Cerebellar cortex (tissue), 1 donor: ENCODE data around the gene PCNX2.

Experiments
- DNase-seq: peaks from one replicate; pipeline ENCODE4 v3.0.0-alpha.2; 2015; ENCODE audit warnings: low spot score

Gene PCNX2

DNA sequence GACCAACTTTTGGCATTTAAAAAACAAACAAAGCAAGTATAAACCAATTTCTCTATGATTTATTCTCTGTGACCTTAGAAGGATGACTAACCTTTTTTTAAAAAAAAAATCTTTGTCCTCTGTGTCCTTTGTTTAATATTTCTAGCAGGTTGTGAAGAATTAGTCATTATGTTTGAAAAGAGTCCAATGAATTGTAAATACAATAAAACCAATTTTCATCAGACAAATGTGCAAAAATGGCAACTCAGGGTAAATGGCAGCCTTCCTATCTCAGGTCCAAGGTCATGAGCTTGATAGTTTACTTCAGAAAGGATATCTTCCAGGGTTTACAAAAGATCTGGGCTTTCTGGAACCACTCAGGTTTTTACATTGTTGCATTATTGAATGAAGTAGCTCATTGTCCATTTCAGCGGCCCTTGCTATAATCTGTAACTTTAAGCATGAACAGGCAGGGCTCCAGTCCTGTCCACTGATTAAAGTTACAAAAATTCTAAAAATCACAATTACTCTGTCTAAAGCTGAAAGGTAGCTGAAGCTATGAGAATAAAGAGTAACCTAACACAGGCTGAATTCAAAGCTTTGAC is 20.3 kb upstream of the PCNX2 start:
- no peak for DNase-seq

DNA sequence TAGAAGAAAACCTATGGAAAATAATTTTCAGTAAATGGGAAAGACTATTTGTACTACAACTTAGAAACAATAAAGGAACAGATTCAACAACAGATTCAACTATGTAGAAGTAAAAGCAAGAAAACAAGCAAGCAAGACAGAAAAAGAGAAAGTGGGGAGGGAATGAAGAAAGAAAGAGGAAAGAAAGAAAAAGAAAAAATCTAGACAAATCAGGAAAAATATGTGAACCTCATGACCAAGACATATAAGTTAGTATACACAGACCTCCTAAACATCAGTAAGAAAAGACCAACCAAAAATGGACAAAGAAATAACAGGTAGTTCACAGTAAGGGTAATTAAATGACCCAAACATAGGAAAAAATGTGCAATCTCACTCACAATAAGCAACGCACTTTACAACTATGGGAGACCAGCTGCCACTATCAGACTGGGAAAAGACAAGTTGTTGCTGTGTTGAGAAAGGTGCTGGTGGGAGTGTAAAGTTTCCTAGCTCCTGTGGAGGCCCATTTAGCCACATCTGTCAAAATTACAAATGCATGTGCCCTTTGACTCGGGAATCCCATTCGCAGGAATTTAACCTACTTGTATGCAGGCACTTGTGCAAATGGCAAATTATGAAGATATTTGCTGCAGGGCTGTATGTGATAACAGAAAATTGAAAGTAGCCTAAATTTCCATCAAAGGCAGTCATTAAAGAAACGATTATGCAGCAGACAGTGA is 18.1 kb upstream of the PCNX2 start:
- DNase-seq, result no peak

DNA sequence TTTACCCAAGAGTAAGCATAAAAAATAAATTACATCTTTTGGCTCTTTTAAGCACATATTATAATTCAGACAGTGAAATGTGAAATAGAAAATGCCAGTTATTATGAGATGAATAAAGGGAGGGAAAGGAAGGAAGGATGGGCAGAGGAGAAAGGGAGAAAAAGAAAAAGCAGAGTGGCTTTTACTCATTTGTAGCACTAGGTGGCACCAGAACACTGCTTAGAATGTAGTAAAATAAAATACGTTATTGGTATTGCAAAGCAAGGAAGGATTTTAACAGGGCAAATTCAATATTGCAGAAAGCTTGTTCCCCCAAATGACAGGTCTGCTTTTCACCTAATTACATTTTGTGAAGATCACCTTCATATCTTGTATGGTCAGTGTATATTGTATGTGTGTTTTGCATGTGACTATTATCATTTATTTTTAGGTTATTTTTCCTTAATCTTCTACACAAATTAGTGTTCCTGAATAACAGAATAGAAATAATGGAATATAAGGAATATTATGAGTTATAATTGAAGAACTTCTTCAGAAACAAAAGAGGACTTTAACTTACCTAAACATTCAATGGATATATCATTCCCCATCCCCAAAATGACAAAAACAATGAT is 9.1 kb upstream of the PCNX2 start:
- peak; percentile 62 for DNase-seq

DNA sequence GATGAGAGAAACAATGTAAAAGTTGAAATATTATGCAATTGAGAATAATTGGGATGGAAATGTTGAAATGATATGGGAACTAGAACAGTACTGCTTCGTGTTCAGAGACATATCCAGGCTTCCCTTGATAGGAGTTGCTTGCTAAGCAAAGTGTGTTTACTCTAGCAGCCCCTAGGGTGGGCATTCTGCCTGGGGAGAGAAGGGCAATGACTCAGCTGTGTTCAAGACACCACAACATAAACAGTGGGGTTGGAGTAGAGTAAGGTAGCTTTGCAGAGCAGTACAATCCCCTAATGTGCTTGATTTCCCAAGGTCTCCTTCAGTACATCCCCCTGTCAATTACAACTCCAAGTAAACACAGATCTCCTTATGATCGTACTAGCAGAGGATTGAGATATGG is 4.8 kb upstream of the PCNX2 start:
- DNase-seq, result no peak

DNA sequence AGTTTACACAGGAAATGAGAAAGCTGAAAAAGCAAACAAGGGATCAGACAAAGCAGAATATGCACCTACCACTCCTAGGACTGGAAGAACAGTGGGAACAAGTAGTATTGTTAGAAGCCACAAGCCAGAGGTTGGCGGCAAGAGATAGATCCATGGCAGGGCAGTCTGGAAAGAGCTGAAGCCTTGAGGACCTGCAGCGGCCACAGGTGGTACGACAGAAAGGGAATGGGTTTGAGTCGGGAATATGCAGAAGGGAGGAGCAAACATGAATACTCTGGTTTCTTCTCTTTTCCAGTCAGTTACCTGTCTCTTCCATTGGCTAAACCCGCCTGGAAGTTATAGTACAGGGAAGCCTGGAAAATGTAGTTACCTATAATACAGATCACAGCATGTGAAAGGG is 3.9 kb upstream of the PCNX2 start:
- DNase-seq, result no peak

DNA sequence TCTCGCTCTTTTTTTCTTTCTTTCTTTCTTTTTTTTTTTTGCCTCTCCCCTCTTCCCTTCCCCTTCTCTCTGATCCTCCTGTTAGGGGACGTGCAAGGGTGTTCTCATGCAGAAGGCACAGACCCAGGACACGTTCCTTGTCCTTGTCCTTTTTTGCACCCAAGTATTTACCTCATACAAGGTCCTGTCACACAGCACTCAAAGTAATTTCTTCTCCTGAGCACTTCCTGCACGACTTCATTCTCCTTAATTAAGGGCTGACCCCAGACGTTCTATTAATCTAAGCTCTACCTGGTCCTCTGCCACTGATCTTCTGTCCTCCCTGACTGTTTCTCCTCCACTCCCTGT is 424 bp upstream of the PCNX2 start:
- no peak for DNase-seq

DNA sequence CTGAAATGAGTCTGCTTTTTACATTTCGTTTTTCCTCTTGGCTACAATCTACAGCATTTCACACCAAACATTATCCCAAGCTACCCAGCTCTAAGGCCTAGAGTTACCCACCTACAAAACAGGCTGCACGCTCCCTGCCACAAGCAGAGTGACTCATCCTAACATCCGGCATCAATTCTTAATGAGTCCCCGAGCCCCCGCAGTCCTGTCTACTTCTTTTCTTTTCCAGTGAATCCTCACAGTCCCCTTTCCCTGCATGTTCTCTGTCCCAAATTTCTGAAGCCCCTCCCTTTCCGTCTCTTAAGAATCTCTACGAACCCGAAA is 650 bp downstream of the PCNX2 start:
- peak; percentile 34 for DNase-seq

DNA sequence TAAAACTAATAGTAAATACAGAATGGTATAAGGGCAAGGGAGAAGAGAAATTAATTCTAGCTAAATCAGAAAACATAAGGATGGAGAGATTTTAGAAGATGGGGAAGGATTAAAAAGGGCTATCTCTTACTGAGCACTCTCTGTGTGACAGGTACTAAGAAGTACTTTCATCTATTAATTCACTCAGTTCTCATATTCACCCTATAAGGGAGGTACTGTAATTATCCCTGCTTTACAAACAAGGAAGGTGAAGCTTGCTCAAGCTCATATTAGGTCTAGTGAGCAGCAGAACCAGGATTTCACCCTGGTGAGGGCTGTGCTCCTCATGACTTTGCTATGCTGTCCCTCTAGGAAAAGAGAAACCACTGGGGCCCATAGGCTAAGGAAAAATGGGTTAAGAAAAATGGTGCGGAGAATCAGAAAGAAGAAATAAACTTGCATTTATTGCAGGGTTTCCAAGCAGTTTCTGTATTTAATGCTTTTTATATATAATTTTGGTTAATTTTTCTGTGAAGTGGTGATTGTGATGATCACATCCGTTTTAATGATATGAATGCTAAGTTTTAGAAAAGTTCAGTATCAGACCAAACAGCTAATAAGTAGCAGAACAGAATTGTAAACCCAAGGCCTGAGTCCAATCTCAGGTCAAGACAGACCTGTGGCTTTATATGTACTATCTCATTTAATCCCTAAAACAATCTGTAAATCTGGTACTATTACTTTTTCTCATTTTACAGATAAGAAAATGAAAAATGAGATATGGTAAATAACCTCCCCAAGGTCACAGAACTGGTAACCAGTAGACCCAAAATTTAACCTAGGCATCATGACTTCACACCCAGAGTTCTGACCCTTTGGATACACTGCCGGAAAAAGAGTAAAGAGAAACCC is 1.7 kb downstream of the PCNX2 start:
- DNase-seq, result no peak

DNA sequence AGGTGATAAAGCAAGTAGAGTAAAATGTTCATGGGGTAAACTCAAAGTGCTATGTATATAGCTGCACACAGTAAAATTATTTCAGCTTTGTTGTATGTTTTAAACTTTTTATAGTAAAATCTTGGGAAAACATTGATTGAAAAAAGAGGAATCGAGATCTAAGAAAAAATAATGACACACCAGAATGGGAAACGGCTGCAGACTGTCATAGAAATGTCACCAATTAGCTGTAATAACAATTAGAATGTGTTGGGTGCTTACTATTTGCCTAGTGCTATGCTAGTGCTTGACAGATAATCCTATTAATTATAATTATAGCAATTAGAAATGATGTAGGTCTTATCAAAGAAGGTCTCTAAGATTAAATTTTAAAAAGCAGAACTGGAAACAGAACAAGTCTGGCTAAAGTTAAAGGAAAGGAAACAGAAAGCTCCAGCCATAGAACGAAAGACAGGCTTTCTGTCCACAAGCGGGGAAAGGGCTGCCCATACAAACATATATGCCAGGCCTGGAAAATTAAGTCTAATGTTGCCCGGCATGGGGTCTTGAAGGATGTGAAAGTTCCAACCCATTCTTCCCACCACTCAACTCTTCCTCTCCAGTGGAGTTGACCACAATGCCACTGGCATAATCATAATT is 5.0 kb downstream of the PCNX2 start:
- no peak for DNase-seq

DNA sequence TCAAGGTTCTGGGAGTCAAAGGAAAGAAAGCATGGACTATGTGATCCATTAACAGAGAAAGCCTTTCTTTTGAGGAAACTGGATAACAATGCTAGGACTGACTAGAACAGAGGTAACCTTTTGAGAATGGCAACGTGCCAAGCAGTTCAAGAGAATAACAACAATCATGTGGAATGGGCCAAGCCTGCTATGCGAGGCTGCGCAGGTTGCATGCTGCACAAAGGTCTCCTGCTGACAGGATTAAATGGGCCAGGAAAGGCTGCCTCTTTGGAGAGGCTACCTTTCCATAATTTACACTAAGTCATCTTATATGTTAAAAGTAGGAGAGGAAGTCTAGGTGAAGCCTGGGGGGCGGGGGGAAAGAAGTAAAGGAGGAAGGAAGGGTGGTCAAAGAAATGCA is 5.8 kb downstream of the PCNX2 start:
- DNase-seq, result peak; percentile 43

DNA sequence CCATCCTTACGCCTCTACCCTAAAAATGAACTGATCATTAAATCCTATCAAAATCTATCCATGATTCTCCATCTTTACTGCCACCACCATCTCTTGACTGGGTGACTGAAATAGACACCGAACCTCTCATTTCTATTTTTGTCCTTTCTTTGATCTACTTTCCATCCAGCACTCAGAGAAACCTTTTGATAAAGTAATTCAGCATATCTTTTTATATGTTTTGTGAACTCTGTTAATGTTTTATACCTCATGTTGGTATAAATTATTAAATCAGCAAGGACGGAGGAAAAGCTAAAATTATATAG is 13.0 kb downstream of the PCNX2 start:
- DNase-seq, result no peak

DNA sequence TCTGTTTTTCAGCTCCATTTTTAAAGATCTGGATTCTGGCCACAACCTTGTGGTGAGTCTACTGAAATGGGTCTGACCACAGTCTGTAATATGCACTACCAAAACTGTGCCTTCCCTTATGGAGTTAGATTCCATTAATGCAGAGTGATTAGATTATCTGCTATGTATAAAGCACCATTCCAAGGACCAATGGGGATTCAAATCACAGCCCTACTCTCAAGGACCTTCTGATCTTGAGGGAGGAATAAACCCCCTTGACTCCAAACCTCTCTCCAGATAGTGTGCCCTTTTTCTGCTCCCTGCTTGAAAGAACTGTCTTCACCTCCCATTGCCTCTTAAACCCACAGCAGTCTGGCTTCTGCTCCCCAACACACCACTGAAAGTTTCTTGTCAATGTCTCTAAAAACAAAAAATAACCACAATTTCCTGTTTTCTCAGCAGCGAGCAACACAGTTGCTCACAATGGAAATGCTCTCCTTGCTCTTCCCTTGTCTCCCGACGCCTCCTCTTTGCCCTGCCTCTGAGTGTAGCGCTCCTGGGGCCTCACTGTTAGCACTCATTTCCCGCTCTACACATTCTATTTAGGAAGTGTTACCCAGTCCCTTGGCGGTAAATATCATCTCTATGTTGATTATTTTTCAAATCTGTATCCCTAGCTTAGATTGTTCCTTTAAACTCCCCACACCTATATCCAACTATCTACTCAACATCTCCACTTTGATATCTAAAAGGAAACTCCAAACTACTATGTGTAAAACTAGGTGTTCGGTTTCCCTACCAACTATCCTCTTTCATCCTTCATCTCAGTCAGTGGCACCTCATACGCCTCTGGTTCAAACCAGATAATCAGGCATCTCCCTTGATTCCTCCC is 13.6 kb downstream of the PCNX2 start:
- no peak for DNase-seq

DNA sequence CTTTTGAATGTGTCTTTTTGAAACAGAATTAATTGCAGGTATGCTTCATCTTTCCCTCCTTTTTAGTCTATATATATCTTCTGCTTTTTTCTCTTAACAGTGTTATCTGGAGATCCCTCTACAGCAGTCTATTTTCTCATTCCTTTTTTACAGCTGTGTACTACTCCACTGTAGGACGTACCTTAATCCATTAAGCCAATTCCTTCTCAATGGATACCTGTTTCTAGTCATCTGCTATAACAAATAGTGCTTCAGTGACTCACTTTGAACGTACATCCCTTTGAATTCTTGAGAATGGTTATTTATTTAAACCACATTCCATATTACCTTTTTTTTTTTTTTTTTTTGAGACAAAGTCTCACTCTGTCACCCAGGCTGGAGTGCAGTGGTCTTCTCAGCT is 15.6 kb downstream of the PCNX2 start:
- no peak for DNase-seq

DNA sequence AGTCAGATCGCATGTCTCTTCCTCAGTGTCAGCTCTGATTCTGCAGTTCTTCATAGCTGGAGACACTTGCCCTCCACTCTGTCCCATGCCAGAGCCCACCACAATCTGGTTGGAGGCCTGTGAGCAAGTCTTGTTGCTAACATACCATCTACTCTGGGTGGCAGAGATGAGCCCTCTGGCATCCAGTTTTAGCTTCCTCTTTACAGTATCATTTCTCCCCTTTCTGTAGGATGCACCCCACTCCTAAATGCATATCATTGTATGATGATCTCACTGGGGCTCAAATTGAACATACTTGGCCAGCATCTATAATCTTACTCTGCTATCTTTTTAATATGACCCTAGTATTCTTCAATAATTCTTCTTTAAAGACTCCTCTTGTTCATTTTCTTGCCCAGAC is 16.9 kb downstream of the PCNX2 start:
- DNase-seq, result no peak

DNA sequence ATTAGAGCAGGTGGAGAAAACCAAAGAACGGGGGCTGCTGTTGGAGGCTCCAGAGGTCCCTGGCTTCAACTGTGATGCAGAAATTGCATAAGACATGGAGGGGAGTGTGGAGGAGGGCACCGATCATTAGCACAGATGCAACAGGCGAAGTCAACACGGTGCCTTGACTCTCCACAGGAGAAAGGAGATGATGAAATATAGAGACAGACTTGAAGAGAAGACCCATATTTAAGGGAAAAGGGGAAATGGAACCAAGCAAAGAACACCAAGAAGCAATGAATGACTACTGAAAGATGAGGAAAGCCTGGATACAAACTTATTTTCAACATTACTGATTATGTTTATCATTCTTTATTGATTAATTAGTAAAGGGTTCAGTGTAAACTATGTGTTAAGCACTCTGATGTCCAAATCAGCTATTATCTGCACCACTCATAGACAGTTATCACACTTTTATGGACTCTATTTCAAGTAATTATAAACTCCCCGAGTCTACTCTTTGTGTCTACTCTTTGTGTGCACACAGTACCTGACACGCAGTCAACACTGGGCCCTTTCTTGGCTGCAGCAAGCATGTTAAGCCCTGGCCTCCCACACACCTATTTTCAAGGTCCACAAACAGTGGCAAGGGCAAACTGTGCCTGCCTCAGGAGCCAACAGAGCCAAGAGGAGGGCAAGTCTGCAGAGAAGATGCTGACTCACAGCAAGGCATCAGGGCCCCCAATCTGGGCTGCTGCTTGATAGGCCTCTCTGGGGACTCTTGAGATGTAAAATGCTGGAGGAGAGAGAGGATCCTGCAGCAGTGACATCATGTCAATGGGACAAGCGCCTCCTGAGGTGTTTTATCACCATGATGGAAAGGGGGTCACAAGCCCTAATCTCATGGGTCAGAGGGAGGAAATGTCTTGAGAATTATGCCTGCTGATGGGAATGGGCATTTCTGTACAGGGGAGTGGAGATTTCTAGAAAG is 17.6 kb downstream of the PCNX2 start:
- no peak for DNase-seq

DNA sequence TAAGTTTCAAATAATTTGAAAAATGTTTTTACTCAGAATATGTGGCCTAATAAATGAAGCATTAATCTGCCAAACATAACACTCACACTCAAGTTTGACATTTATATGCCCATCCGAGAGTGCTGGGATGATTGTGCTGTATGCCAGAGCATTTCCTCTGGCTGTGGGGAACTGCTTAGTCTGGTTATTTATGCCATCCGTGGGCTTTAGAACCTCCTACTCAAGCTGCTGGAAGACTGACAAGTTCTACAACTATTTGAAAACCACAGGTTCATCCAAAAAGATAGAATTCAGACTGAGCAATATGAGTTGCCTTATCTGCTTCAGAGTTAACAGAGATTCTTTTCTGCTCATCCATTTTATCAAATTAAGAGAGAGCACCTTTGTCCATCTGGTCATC is 25.9 kb downstream of the PCNX2 start:
- DNase-seq, result no peak

DNA sequence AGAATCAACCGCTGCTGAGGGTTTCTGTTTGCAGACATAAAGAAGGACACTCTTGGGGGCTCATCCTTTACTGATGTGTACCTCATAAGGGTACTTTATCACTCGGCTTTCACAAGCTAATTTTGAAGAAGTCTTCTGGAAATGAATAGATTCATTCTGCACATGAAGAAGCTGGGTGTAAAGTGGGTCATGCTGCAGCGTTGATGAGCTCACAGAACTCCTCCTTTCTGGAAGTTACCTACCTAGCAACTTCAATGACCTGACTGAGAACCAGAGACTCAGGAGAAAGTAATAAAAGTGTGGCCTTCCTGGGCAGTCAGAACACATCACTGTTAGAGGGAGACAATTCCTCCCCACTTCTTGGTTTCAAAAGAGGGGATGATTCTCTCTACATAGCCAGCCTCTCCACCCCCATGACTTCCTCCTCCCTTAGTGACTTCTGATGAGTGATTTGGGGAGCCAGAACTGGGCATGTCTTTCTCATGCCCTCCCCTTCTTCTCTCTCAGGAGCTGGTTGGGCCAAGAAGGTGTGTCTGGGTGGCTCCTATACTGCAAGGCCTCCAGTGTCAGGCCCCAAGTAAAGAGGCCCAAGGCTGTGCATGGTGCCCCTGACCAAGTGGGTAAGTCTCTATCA is 27.0 kb downstream of the PCNX2 start:
- no peak for DNase-seq

DNA sequence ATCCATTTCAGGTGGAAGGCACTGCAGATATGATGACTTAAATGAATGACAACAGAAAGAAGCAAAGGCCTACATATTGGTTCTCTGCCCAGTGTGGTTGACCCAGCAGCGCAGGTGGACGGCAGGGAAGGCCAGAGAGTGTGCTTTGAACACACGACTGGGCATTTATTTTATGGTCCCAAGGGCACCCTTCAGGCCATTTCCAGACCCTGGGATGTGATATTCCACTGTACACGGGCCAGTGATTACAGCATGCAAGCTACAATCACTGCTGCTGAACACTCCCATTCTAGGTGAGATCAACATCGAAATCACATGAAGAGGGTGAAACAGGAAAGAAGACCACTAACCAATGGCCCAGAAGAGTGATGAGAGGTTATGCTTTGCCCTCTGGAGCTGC is 33.8 kb downstream of the PCNX2 start:
- DNase-seq, result no peak

DNA sequence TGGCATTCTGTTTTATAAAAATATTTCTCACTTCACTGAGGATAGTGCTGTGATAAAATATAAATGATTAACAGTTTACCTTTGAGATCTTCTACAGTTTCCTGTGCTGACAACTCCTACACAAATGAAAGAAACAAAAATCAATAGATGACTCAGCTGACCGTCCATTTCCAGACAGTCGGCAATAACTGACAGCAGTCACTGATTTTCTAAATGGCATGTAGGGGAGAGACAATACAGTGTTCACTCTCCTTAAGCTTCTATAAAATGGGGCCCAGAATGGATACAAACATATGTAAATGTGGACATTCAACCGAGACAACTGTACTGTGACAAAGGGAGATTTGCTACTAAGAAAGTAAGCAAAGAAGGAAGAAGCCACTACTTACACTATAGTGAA is 34.3 kb downstream of the PCNX2 start:
- DNase-seq, result no peak

DNA sequence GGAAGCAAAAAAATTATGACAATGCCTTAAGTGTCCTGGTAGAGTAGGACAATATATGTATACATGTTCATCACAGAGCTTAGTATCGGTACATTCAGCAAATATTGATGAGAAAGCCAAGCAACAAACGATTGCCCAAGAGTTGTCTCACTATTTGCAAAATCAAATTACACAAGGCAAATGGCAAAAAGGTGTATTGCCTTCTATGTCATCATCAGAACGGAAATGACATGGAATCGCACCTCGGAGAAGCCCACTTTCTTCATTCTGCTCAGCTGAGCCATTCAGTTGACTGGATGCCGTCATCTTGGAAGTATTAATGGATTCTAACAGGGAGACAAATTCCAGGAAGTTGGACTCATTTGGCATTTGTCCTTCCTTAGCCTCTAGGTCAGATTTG is 37.7 kb downstream of the PCNX2 start:
- DNase-seq, result no peak
